ENCODE data around the gene HS3ST5. TPM values are rescaled to one million over a fixed set of nuclear protein-coding genes. Genes with fewer than 3 reads are reported as not detected.

HS3ST5 gene
- total RNA-seq, 1 donor from 2014 or later: 3.6 TPM

DNA sequence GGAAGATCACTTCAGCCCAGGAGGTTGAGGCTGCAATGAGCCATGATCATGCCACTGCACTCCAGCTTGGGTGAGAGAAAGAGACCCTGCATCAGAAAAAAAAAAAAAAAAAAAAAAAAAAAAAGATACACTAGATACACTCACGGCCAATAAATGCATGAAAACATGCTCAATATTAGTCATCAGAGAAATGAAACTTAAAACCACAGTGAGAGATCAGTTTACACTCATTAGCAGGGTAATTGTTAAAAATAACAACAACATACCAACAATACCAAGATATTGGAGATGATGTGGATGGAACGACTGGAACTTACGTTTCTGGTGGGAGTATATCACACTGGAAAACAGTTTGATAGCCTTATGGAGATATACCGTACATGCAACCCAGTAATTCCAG lies 29.9 kb downstream of the HS3ST5 start:
- Mint-ChIP-seq H3K9me3 (no peaks in the 10 kb centered on the region), H3K36me3 (no peaks in the 10 kb centered on the region), H3K27me3 (no peaks in the 10 kb centered on the region), H3K4me3 (no peak overlapping the region), H3K4me1 (ENCODE audit: unreplicated experiment) (peaks cover 6% of the 10 kb centered on the region), H3K27ac (no peak overlapping the region)
- TF ChIP-seq, protein P1, sequence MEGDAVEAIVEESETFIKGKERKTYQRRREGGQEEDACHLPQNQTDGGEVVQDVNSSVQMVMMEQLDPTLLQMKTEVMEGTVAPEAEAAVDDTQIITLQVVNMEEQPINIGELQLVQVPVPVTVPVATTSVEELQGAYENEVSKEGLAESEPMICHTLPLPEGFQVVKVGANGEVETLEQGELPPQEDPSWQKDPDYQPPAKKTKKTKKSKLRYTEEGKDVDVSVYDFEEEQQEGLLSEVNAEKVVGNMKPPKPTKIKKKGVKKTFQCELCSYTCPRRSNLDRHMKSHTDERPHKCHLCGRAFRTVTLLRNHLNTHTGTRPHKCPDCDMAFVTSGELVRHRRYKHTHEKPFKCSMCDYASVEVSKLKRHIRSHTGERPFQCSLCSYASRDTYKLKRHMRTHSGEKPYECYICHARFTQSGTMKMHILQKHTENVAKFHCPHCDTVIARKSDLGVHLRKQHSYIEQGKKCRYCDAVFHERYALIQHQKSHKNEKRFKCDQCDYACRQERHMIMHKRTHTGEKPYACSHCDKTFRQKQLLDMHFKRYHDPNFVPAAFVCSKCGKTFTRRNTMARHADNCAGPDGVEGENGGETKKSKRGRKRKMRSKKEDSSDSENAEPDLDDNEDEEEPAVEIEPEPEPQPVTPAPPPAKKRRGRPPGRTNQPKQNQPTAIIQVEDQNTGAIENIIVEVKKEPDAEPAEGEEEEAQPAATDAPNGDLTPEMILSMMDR (conservative IDR thresholded peaks at IDR 0.05): no peak
- DNase-seq (ENCODE audit: extremely low spot score, unreplicated experiment): no peak

- H3K4me1 Mint-ChIP-seq (ENCODE audit: unreplicated experiment): no peaks in the 10 kb centered on the region
- no peak overlapping the region for H3K4me3 Mint-ChIP-seq
- no peak overlapping the region for H3K27ac Mint-ChIP-seq
- TF ChIP-seq, protein P1 (conservative IDR thresholded peaks at IDR 0.05): no peak
- DNase-seq (ENCODE audit: extremely low spot score, unreplicated experiment): no peak
- H3K36me3 Mint-ChIP-seq: no peaks in the 10 kb centered on the region
- no peaks in the 10 kb centered on the region for H3K27me3 Mint-ChIP-seq
- H3K9me3 Mint-ChIP-seq: no peaks in the 10 kb centered on the region
Observed at GRCh38 chr6:114310053-114310452, 32.8 kb downstream of the HS3ST5 start.

GRCh38 chr6:114304304-114304887 lies 38.4 kb downstream of the HS3ST5 start:
- no peaks in the 10 kb centered on the region for H3K9me3 Mint-ChIP-seq

GRCh38 chr6:114301596-114302219 lies 41.1 kb downstream of the HS3ST5 start:
- no peak overlapping the region for H3K4me3 Mint-ChIP-seq
- H3K9me3 Mint-ChIP-seq: no peaks in the 10 kb centered on the region
- DNase-seq (ENCODE audit: extremely low spot score, unreplicated experiment): no peak
- peaks cover 3% of the 10 kb centered on the region for H3K36me3 Mint-ChIP-seq
- H3K27me3 Mint-ChIP-seq: no peaks in the 10 kb centered on the region
- no peaks in the 10 kb centered on the region for H3K4me1 Mint-ChIP-seq (ENCODE audit: unreplicated experiment)
- TF ChIP-seq, protein P1 (conservative IDR thresholded peaks at IDR 0.05): no peak
- no peak overlapping the region for H3K27ac Mint-ChIP-seq

More at GRCh38 chr6:114304304-114304887, 38.4 kb downstream of the HS3ST5 start:
- DNase-seq (ENCODE audit: extremely low spot score, unreplicated experiment): no peak
- Mint-ChIP-seq H3K27ac (no peak overlapping the region), H3K36me3 (peaks cover 1% of the 10 kb centered on the region), H3K4me3 (no peak overlapping the region), H3K27me3 (no peaks in the 10 kb centered on the region), H3K4me1 (ENCODE audit: unreplicated experiment) (no peaks in the 10 kb centered on the region)
- TF ChIP-seq, protein P1 (conservative IDR thresholded peaks at IDR 0.05): peak; percentile 76

GRCh38 chr6:114297135-114297534 lies 45.7 kb downstream of the HS3ST5 start:
- DNase-seq (ENCODE audit: extremely low spot score, unreplicated experiment): no peak
- H3K27me3 Mint-ChIP-seq: no peaks in the 10 kb centered on the region
- no peaks in the 10 kb centered on the region for H3K4me1 Mint-ChIP-seq (ENCODE audit: unreplicated experiment)
- no peak overlapping the region for H3K4me3 Mint-ChIP-seq
- TF ChIP-seq, protein P1 (conservative IDR thresholded peaks at IDR 0.05): no peak
- no peaks in the 10 kb centered on the region for H3K9me3 Mint-ChIP-seq
- no peak overlapping the region for H3K27ac Mint-ChIP-seq
- H3K36me3 Mint-ChIP-seq: peaks cover 8% of the 10 kb centered on the region

All from type B pancreatic cell (in vitro differentiated cells).